HG03175 (cell line): ENCODE data around the gene AK1.
A peak's percentile ranks its signal among the peaks of the same experiment; 100 is the strongest.

ENCODE experiments used
- ATAC-seq: cut with Tn5 transposase; IDR thresholded peaks from one replicate; pipeline ENCODE4 v1.9.1; 2021; ENCODE audit warnings: mild to moderate bottlenecking, moderate library complexity; ENCODE audit not compliant: unreplicated experiment

AK1 gene

GRCh38 chr9:127877566-127877998 is at the start of gene AK1:
Gene AK1 (minus strand): TSS chr9:127877675. CDS start chr9:127874617, 3,058 bp downstream.
- ATAC-seq, result no peak

- ATAC-seq, result no peak
Measured at GRCh38 chr9:127926906-127927200, 49.4 kb upstream of the AK1 start.

- ATAC-seq, result no peak
Measured at GRCh38 chr9:127925959-127926905, 48.8 kb upstream of the AK1 start.

GRCh38 chr9:127924736-127925444 is 47.4 kb upstream of the AK1 start:
- ATAC-seq, result no peak

GRCh38 chr9:127923771-127924170 is 46.3 kb upstream of the AK1 start:
- ATAC-seq, result no peak

GRCh38 chr9:127923046-127923445 is 45.6 kb upstream of the AK1 start:
- no peak for ATAC-seq

GRCh38 chr9:127921557-127922120 is 44.2 kb upstream of the AK1 start:
- no peak for ATAC-seq

GRCh38 chr9:127920794-127921193 is 43.3 kb upstream of the AK1 start:
- ATAC-seq, result no peak

- ATAC-seq, result no peak
Measured at GRCh38 chr9:127919253-127919815, 41.9 kb upstream of the AK1 start.

- ATAC-seq, result no peak
Measured at GRCh38 chr9:127918183-127919107, 41.0 kb upstream of the AK1 start.

GRCh38 chr9:127917603-127918002 is 40.1 kb upstream of the AK1 start:
- ATAC-seq, result peak; percentile 33

- ATAC-seq, result peak; percentile 73
Measured at GRCh38 chr9:127916720-127917581, 39.5 kb upstream of the AK1 start, which contains the start of gene ST6GALNAC4. Gene ST6GALNAC4 (minus strand): TSS chr9:127917041. CDS start chr9:127916419, 622 bp downstream.

- no peak for ATAC-seq
Measured at GRCh38 chr9:127915801-127916719, 38.6 kb upstream of the AK1 start.

- ATAC-seq, result no peak
Measured at GRCh38 chr9:127915325-127915752, 37.9 kb upstream of the AK1 start.

GRCh38 chr9:127913682-127914081 is 36.2 kb upstream of the AK1 start:
- ATAC-seq, result no peak

- no peak for ATAC-seq
Measured at GRCh38 chr9:127912882-127913281, 35.4 kb upstream of the AK1 start.

- ATAC-seq, result no peak
Measured at GRCh38 chr9:127912296-127912695, 34.8 kb upstream of the AK1 start.

- ATAC-seq, result no peak
Measured at GRCh38 chr9:127910613-127911205, 33.2 kb upstream of the AK1 start.
